ENCODE data around the gene TMEM125. TPM values are rescaled to one million over a fixed set of nuclear protein-coding genes. Genes with fewer than 3 reads are reported as not detected.

Gene TMEM125
- total RNA-seq = 12.1 TPM

GRCh38 chr1:43269627-43270375 lies at the start of gene TMEM125:
Gene TMEM125, plus strand, starts transcription at chr1:43269983. Its CDS starts 2,740 bp downstream, at chr1:43272723.
- DNase-seq (ENCODE audit: low spot score) = peak; percentile 29

GRCh38 chr1:43220905-43221778 lies 48.6 kb upstream of the TMEM125 start:
- no peak for DNase-seq (ENCODE audit: low spot score)

GRCh38 chr1:43221797-43222196 lies 48.0 kb upstream of the TMEM125 start:
- no peak for DNase-seq (ENCODE audit: low spot score)

GRCh38 chr1:43222879-43223278 lies 46.9 kb upstream of the TMEM125 start:
- DNase-seq (ENCODE audit: low spot score) = no peak

GRCh38 chr1:43225168-43225567 lies 44.6 kb upstream of the TMEM125 start:
- no peak for DNase-seq (ENCODE audit: low spot score)

- peak; percentile 88 for DNase-seq (ENCODE audit: low spot score)
These were observed 42.5 kb upstream of the TMEM125 start for GRCh38 chr1:43227143-43227764.

GRCh38 chr1:43229826-43230780 lies 39.7 kb upstream of the TMEM125 start:
- peak; percentile 34 for DNase-seq (ENCODE audit: low spot score)

GRCh38 chr1:43232074-43232473 lies 37.7 kb upstream of the TMEM125 start:
- DNase-seq (ENCODE audit: low spot score) = peak; percentile 46

GRCh38 chr1:43232482-43232881 lies 37.3 kb upstream of the TMEM125 start:
- DNase-seq (ENCODE audit: low spot score) = peak; percentile 27

- peak; percentile 26 for DNase-seq (ENCODE audit: low spot score)
These were observed 36.2 kb upstream of the TMEM125 start for GRCh38 chr1:43233631-43234030.

- peak; percentile 37 for DNase-seq (ENCODE audit: low spot score)
These were observed 35.5 kb upstream of the TMEM125 start for GRCh38 chr1:43234267-43234666.

- peak; percentile 20 for DNase-seq (ENCODE audit: low spot score)
These were observed 34.7 kb upstream of the TMEM125 start for GRCh38 chr1:43235040-43235439.

- peak; percentile 48 for DNase-seq (ENCODE audit: low spot score)
These were observed 34.2 kb upstream of the TMEM125 start for GRCh38 chr1:43235451-43236121.

- peak; percentile 1 for DNase-seq (ENCODE audit: low spot score)
These were observed 32.7 kb upstream of the TMEM125 start for GRCh38 chr1:43237121-43237520.

GRCh38 chr1:43238085-43238484 lies 31.7 kb upstream of the TMEM125 start:
- DNase-seq (ENCODE audit: low spot score) = peak; percentile 52

- DNase-seq (ENCODE audit: low spot score) = peak; percentile 31
These were observed 30.8 kb upstream of the TMEM125 start for GRCh38 chr1:43238991-43239469.

- DNase-seq (ENCODE audit: low spot score) = no peak
These were observed 30.3 kb upstream of the TMEM125 start for GRCh38 chr1:43239484-43239883.

- peak; percentile 27 for DNase-seq (ENCODE audit: low spot score)
These were observed 28.4 kb upstream of the TMEM125 start for GRCh38 chr1:43241413-43241836.

GRCh38 chr1:43243299-43243698 lies 26.5 kb upstream of the TMEM125 start:
- DNase-seq (ENCODE audit: low spot score) = peak; percentile 29

GRCh38 chr1:43246466-43247213 lies 23.1 kb upstream of the TMEM125 start:
- DNase-seq (ENCODE audit: low spot score) = no peak

Data from ureter (tissue), 1 donor.